Measurements from ENCODE around the gene ARHGAP24.

Gene ARHGAP24

DNA sequence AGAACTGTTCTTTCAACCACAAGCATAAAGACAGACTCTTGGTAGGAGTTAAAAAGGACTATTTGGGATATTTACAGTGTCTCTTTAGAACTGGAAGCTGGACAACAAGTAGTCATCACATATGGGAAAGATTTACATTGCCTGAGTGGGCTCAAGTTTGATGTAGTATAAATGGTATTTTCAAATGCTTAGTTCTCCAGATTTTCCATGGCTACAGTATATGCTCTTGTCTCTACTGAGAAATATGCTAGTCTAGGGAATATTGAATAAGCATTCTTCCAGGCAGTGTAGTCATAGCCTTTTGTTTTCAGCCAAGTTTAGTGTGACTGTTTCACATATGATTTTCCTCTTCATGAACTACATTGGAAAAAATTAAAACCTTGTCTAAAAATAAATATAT lies 315.6 kb downstream of the ARHGAP24 start:
- H3K9me3 ChIP-seq: no peaks in the 10 kb centered on the region
- H3K4me1 ChIP-seq (ENCODE audit: control insufficient read depth in 1 of 2, insufficient read depth in 1 of 2, low read depth in 1 of 2, low read length in 1 of 2): no peaks in the 10 kb centered on the region
- H3K4me3 ChIP-seq (ENCODE audit: low read depth in 1 of 2, low read length in 1 of 2): no peak overlapping the region
- TF ChIP-seq, protein P1, sequence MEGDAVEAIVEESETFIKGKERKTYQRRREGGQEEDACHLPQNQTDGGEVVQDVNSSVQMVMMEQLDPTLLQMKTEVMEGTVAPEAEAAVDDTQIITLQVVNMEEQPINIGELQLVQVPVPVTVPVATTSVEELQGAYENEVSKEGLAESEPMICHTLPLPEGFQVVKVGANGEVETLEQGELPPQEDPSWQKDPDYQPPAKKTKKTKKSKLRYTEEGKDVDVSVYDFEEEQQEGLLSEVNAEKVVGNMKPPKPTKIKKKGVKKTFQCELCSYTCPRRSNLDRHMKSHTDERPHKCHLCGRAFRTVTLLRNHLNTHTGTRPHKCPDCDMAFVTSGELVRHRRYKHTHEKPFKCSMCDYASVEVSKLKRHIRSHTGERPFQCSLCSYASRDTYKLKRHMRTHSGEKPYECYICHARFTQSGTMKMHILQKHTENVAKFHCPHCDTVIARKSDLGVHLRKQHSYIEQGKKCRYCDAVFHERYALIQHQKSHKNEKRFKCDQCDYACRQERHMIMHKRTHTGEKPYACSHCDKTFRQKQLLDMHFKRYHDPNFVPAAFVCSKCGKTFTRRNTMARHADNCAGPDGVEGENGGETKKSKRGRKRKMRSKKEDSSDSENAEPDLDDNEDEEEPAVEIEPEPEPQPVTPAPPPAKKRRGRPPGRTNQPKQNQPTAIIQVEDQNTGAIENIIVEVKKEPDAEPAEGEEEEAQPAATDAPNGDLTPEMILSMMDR (IDR thresholded peaks at IDR 0.05): no peak
- H3K27me3 ChIP-seq: no peaks in the 10 kb centered on the region
- H3K27ac ChIP-seq: no peak overlapping the region
- H3K36me3 ChIP-seq: no peaks in the 10 kb centered on the region

DNA sequence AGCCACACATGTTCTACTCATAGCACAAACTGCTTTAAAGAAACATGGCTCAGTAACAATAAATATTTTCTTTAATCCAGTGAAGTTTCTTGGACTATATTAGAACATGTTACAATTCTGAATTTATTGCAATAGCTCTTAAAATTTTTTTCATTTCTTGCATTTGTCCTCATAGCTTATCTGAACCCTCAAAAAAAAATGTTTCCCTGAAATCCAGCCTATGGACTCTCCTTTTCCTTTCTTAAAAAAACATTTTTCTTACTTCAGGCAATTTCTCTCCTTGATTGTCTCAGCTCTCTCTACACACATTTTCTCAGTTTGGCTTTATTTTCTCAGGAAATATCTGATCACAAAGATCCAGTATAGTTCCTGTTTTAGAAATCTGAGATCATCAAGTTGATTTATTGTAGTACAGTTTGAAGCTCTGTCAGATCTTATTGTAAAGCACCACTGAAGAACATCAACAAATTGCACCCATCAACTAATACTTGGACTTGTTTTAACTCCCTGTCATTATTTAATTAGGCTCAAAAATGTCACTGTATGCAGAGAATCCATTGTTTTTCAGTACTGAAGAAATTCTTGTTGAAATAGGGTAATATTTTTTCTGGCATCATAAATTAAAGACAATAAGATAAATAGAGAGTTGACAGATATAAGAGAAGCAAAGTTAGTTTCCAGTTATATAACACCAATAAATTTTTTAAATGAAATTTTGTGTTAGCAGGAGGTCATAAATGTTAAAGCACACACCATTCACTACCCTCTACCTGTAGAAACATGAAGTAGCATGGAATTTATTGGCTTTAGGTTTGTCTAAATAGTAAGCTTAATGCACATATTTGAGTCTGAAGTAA lies 317.7 kb downstream of the ARHGAP24 start:
- Histone ChIP-seq H3K27me3 (no peaks in the 10 kb centered on the region), H3K36me3 (no peaks in the 10 kb centered on the region), H3K27ac (no peak overlapping the region), H3K4me1 (ENCODE audit: control insufficient read depth in 1 of 2, insufficient read depth in 1 of 2, low read depth in 1 of 2, low read length in 1 of 2) (peaks cover 0 to 5% of the 10 kb centered on the region in 2 experiments), H3K9me3 (no peaks in the 10 kb centered on the region), H3K4me3 (ENCODE audit: low read depth in 1 of 2, low read length in 1 of 2) (no peak overlapping the region)
- TF ChIP-seq, protein P1 (IDR thresholded peaks at IDR 0.05): no peak

DNA sequence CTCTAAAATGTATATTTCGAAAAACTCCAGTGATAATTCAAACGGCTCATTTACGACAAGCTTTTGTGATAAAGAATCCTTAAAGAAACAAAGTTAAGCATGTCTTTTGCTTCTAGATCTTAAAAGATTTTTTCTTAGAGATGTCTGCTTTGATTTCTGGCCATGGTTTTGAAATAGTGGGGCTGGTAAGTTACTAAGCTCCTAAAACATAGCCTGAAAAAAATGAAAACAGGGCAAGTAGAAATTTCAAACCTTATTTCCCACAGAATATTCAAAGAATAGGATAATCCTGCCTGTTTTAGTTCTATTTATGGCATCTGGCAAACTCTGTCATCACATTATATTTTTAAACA lies 318.3 kb downstream of the ARHGAP24 start:
- TF ChIP-seq, protein P1 (IDR thresholded peaks at IDR 0.05): no peak
- Histone ChIP-seq H3K9me3 (no peaks in the 10 kb centered on the region), H3K27ac (no peak overlapping the region), H3K27me3 (no peaks in the 10 kb centered on the region), H3K36me3 (no peaks in the 10 kb centered on the region), H3K4me3 (ENCODE audit: low read depth in 1 of 2, low read length in 1 of 2) (no peak overlapping the region), H3K4me1 (ENCODE audit: control insufficient read depth in 1 of 2, insufficient read depth in 1 of 2, low read depth in 1 of 2, low read length in 1 of 2) (peaks cover 5 to 11% of the 10 kb centered on the region in 2 experiments)

DNA sequence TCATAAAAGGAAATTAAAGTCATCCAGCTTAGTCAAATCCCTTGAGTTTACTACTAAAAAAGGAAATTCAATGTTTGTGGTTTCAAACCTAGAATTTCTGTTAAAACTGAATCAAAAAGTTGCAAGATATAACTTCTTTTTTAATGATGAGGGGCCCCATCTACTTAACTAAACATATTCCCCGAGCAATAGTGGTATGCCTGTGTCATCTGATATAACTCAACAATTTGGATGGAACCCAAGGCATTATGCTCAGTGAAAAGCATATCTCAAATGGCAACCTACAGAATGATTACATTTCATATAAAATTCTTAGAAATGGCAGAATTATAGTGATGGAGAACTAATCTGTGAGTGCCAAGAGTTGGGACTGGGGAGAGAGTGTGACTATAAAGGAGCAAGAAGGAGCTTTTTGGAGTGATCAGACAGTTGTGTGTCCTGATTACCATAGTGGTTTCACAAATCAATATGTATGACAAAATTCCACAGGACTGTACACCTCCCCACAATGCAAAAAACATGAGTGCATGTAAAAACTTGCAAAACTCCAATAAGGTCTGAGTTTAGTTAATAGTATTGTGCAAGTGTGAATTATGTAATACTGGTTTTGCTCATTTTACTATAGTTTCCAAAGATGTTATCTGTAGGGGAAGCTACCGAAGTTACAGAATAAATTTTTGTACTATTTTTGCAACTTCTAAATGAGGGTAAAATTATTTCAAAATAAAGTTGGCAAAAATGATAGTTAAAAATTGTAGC lies 323.2 kb downstream of the ARHGAP24 start:
- Histone ChIP-seq H3K27ac (peak overlapping the region; percentile 61), H3K9me3 (no peaks in the 10 kb centered on the region), H3K4me1 (ENCODE audit: control insufficient read depth in 1 of 2, insufficient read depth in 1 of 2, low read depth in 1 of 2, low read length in 1 of 2) (peaks cover 24 to 35% of the 10 kb centered on the region in 2 experiments), H3K4me3 (ENCODE audit: low read depth in 1 of 2, low read length in 1 of 2) (no peak overlapping the region), H3K27me3 (no peaks in the 10 kb centered on the region), H3K36me3 (no peaks in the 10 kb centered on the region)
- TF ChIP-seq, protein P1 (IDR thresholded peaks at IDR 0.05): no peak

DNA sequence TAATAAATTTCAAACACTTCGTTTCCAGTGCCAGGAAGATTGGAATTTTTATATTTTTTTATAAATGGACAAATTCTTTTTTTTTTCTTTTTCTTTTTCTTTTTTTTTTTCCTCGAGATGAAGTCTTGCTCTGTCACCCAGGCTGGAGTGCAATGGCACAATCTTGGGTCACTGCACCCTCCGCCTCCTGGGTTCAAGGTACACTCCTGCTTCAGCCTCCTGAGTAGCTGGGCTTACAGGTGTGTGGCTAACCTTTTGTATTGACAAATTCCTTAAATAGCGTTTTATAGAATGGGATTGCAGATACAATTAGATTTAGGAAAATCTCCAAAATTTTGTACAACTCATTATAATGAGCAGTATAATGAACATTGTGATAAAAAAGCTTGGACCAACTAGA lies 328.9 kb downstream of the ARHGAP24 start:
- Histone ChIP-seq H3K27me3 (no peaks in the 10 kb centered on the region), H3K4me3 (ENCODE audit: low read depth in 1 of 2, low read length in 1 of 2) (no peak overlapping the region), H3K36me3 (no peaks in the 10 kb centered on the region), H3K9me3 (no peaks in the 10 kb centered on the region), H3K4me1 (ENCODE audit: control insufficient read depth in 1 of 2, insufficient read depth in 1 of 2, low read depth in 1 of 2, low read length in 1 of 2) (peaks cover 30 to 39% of the 10 kb centered on the region in 2 experiments), H3K27ac (no peak overlapping the region)
- TF ChIP-seq, protein P1 (IDR thresholded peaks at IDR 0.05): no peak

All from neutrophil (primary cell).